ENCODE measurements around the gene STYX.

Gene STYX

DNA sequence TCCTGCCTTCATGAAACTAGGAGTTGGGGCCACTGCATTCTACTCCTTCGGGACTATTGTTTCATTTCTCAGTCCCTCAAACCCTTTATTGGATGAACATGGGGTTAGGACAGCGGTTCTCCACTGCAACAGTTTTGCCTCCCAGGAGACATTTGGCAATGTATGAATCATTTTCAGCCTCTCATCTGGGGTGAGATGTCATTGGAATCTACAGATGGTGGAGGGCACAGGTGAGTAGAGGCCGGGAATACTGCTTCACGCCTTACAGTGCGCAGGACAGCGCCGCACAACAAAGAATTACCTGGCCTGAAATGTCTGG, 62.1 kb downstream of the STYX start:
- H3K27ac Mint-ChIP-seq: peak overlapping the region in 1 of 2 donors; percentile 44
- H3K9me3 Mint-ChIP-seq: no peaks in the 10 kb centered on the region
- ATAC-seq: no peak
- H3K4me3 Mint-ChIP-seq: peak overlapping the region; percentile 97
- peaks cover 39% of the 10 kb centered on the region for H3K4me1 Mint-ChIP-seq
- DNase-seq: no peak
- H3K27me3 Mint-ChIP-seq: no peaks in the 10 kb centered on the region

- ATAC-seq: no peak
- no peak overlapping the region for H3K27ac Mint-ChIP-seq
Observed at GRCh38 chr14:52793061-52793460, 63.1 kb downstream of the STYX start.

DNA sequence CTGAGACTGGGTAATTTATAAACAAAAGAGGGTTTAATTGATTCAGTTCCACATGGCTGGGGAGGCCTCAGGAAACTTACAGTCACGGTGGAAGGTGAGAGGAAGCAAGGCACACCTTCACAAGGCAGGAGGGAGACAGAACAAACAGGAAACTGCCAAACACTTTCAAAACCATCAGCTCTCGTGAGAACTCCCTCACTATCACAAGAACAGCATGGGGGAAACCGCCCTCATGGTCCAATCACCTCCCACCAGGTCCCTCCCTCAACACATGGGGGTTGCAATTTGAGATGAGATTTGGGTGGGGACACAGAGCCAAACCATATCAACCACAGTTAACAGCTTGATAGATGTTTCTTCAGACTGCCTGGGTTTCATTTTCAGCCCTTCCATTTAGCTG, 67.7 kb downstream of the STYX start:
- no peaks in the 10 kb centered on the region for H3K27me3 Mint-ChIP-seq
- peaks cover 0 to 9% of the 10 kb centered on the region in 2 donors for H3K9me3 Mint-ChIP-seq
- DNase-seq (no peak), ATAC-seq (no peak)
- no peak overlapping the region for H3K27ac Mint-ChIP-seq
- H3K4me3 Mint-ChIP-seq: no peak overlapping the region
- peaks cover 5% of the 10 kb centered on the region for H3K4me1 Mint-ChIP-seq

More at GRCh38 chr14:52793061-52793460, 63.1 kb downstream of the STYX start:
- H3K4me3 Mint-ChIP-seq: no peak overlapping the region
- peaks cover 0 to 7% of the 10 kb centered on the region in 2 donors for H3K9me3 Mint-ChIP-seq
- no peak for DNase-seq
- H3K27me3 Mint-ChIP-seq: no peaks in the 10 kb centered on the region
- H3K4me1 Mint-ChIP-seq: peaks cover 40% of the 10 kb centered on the region

- Mint-ChIP-seq H3K27me3 (no peaks in the 10 kb centered on the region), H3K4me1 (peaks cover 5% of the 10 kb centered on the region), H3K27ac (peak overlapping the region in 1 of 2 donors; percentile 27), H3K9me3 (peaks cover 0 to 9% of the 10 kb centered on the region in 2 donors), H3K4me3 (no peak overlapping the region)
- DNase-seq (no peak), ATAC-seq (no peak)
Observed at GRCh38 chr14:52798826-52799225, 68.9 kb downstream of the STYX start.

DNA sequence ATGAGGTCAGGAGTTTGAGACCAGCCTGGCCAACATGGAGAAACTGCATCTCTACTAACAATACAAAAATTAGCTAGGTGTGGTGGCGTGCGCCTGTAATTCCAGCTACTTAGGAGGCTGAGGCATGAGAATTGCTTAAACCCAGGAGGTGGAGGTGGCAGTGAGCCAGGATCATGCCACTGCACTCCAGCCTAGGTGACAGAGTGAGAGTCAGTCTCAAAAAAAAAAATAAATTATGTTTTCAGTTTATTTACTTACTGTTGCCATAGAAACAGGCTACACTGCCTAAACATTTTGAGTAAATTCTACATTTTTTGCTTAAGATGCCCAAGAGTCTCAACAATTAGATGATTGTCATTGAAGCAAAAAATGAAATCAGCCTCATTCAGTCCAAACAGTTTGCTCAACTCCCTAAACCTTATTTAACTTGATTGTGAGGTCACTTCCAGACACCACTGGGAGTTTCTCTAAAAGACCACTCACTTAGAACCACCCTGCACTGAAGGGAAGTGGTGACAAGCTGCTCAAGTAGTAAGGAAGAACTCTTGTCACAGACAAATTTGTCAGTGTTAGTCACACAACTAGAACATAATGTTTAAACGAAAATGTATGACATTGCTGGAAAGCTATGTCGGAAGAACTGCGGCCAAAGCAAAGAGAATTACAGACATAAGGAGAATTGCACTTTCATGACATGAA, 71.2 kb downstream of the STYX start:
- H3K9me3 Mint-ChIP-seq: peaks cover 0 to 9% of the 10 kb centered on the region in 2 donors
- ATAC-seq (peak; percentile 65), DNase-seq (no peak)
- no peaks in the 10 kb centered on the region for H3K27me3 Mint-ChIP-seq
- H3K4me3 Mint-ChIP-seq: no peak overlapping the region
- peak overlapping the region in 1 of 2 donors; percentile 36 for H3K27ac Mint-ChIP-seq
- H3K4me1 Mint-ChIP-seq: peaks cover 5% of the 10 kb centered on the region

GRCh38 chr14:52802597-52802996, 72.6 kb downstream of the STYX start:
- ATAC-seq (no peak), DNase-seq (no peak)
- Mint-ChIP-seq H3K9me3 (peaks cover 0 to 6% of the 10 kb centered on the region in 2 donors), H3K4me1 (peaks cover 2% of the 10 kb centered on the region), H3K27ac (no peak overlapping the region), H3K4me3 (no peak overlapping the region), H3K27me3 (no peaks in the 10 kb centered on the region)

GRCh38 chr14:52806115-52806514, 76.1 kb downstream of the STYX start:
- Mint-ChIP-seq H3K27ac (peak overlapping the region in 1 of 2 donors; percentile 50), H3K27me3 (no peaks in the 10 kb centered on the region), H3K9me3 (no peaks in the 10 kb centered on the region), H3K4me3 (no peak overlapping the region), H3K4me1 (no peaks in the 10 kb centered on the region)
- no peak for ATAC-seq
- DNase-seq: no peak

DNA sequence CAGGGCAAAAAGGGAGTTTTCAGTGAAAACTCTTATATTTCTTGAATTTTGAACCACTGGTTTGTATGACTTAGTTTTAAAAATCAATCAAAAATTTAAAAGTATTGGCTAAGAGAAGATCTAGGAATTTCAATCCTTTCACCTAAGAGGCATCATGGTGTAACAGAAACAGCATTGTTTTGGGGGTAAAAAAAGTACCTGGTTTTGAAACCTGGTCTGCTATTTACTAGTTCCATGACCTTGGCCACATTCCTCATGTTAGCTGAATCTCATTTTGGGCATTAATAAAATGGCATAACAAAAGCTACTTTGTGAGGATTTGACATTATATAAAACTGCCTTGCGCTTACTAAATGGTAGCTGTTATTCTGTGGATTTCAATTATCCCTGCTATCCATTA, 78.1 kb downstream of the STYX start:
- H3K9me3 Mint-ChIP-seq: no peaks in the 10 kb centered on the region
- H3K27ac Mint-ChIP-seq: no peak overlapping the region
- DNase-seq (no peak), ATAC-seq (no peak)
- no peaks in the 10 kb centered on the region for H3K4me1 Mint-ChIP-seq
- no peak overlapping the region for H3K4me3 Mint-ChIP-seq
- no peaks in the 10 kb centered on the region for H3K27me3 Mint-ChIP-seq

DNA sequence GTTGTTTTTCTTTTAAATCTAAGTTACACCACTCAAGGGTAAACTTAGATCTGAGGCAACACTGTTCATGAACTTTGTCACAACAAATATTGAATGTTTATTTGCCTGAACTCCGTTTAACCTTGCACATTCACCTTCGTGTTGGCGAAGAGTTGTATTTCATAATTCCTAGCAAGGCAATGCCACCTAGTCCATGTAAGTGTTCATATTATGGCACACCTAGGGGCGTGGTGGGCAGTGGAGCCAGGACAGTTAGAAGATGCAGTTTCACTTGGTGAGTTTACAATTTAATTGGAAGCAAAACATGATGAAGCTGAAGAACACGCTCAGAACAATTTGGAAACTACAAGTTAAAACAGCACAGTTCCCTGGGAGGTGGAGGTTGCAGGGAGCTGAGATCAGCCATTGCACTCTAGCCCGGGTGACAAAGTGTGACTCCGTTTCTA, 91.9 kb downstream of the STYX start:
- Mint-ChIP-seq H3K4me1 (no peaks in the 10 kb centered on the region), H3K4me3 (no peak overlapping the region), H3K27me3 (no peaks in the 10 kb centered on the region), H3K9me3 (no peaks in the 10 kb centered on the region), H3K27ac (no peak overlapping the region)
- no peak for DNase-seq
- no peak for ATAC-seq

DNA sequence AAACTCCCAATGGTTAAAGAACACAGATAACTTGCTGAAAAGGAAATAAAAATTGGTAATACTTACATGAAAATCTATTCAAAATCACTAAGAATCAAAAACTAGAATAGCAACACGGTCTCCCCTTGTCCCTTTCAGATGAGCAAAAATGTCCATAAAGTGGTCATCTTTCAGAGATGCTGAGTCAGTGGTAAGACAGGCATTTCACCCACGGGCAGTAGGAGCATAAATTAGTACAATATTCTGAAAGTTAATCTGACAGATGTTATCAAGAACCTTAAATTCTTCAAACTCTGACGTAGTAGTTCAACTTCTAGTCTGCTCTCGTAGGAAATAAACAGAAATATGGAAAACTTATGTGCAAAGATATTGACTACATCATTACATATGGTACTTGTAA, 94.5 kb downstream of the STYX start:
- DNase-seq (no peak), ATAC-seq (no peak)
- Mint-ChIP-seq H3K4me3 (no peak overlapping the region), H3K27ac (no peak overlapping the region), H3K4me1 (no peaks in the 10 kb centered on the region), H3K27me3 (no peaks in the 10 kb centered on the region), H3K9me3 (no peaks in the 10 kb centered on the region)

All from stimulated activated naive CD8-positive, alpha-beta T cell treated with anti-CD3 and anti-CD28 coated beads, Interleukin-15, amount 100 ng/mL, for 72 hours (primary cell).